GM06990 (cell line): Measurements from ENCODE around the gene STAT3.

ENCODE experiments used
- DNase-seq: peaks from one replicate; pipeline ENCODE4 v3.0.0-alpha.2; 2011; ENCODE audit not compliant: insufficient read length; ENCODE audit errors: extremely low read depth
- H3K27me3 ChIP-seq: replicated peaks from 2 replicates; pipeline ENCODE4 v1.6.0; 2011; ENCODE audit warnings: low read length; ENCODE audit not compliant: control insufficient read depth, insufficient read depth
- H3K36me3 ChIP-seq: 2 replicates; pipeline ENCODE4 v1.5.1; 2011; ENCODE audit warnings: low read length; ENCODE audit not compliant: control insufficient read depth, insufficient read depth
- H3K4me3 ChIP-seq: replicated peaks from 2 replicates; pipeline ENCODE4 v1.5.1; 2011; ENCODE audit warnings: low read depth, mild to moderate bottlenecking, control low read depth, low read length
- TF ChIP-seq, protein P1 (sequence below): IDR thresholded peaks from 2 replicates; pipeline ENCODE4 v1.5.1; 2011; ENCODE audit warnings: low read length, control low read depth, mild to moderate bottlenecking, inconsistent platforms; ENCODE audit not compliant: insufficient read depth, poor library complexity, severe bottlenecking

STAT3 gene

GRCh38 chr17:42274253-42274542 is 114.0 kb downstream of the STAT3 start:
- no peaks in the 10 kb centered on the region for H3K36me3 ChIP-seq
- TF ChIP-seq, protein P1, sequence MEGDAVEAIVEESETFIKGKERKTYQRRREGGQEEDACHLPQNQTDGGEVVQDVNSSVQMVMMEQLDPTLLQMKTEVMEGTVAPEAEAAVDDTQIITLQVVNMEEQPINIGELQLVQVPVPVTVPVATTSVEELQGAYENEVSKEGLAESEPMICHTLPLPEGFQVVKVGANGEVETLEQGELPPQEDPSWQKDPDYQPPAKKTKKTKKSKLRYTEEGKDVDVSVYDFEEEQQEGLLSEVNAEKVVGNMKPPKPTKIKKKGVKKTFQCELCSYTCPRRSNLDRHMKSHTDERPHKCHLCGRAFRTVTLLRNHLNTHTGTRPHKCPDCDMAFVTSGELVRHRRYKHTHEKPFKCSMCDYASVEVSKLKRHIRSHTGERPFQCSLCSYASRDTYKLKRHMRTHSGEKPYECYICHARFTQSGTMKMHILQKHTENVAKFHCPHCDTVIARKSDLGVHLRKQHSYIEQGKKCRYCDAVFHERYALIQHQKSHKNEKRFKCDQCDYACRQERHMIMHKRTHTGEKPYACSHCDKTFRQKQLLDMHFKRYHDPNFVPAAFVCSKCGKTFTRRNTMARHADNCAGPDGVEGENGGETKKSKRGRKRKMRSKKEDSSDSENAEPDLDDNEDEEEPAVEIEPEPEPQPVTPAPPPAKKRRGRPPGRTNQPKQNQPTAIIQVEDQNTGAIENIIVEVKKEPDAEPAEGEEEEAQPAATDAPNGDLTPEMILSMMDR, result no peak
- DNase-seq, result no peak
- H3K27me3 ChIP-seq, result no peaks in the 10 kb centered on the region
- H3K4me3 ChIP-seq, result no peak overlapping the region

GRCh38 chr17:42273474-42274252 is 114.6 kb downstream of the STAT3 start:
- H3K27me3 ChIP-seq, result no peaks in the 10 kb centered on the region
- H3K36me3 ChIP-seq, result no peaks in the 10 kb centered on the region
- no peak for DNase-seq
- TF ChIP-seq, protein P1, result no peak
- H3K4me3 ChIP-seq, result no peak overlapping the region

GRCh38 chr17:42272162-42272907 is 115.9 kb downstream of the STAT3 start:
- Histone ChIP-seq H3K27me3 (no peaks in the 10 kb centered on the region), H3K36me3 (no peaks in the 10 kb centered on the region), H3K4me3 (no peak overlapping the region)
- TF ChIP-seq, protein P1, result no peak
- DNase-seq, result no peak

DNA sequence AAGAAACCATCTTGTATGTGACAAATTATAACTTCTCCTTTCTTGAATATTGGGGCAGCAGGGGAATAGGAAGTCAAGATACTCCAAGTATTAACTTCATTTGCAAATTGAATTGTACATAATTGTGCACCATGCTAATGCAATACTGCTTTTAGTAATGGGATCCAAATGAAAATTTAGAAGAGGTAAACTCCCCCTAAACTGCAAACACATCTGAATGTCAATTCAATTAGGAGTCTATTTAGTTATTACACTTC is 116.5 kb downstream of the STAT3 start:
- Histone ChIP-seq H3K27me3 (no peaks in the 10 kb centered on the region), H3K36me3 (no peaks in the 10 kb centered on the region), H3K4me3 (no peak overlapping the region)
- TF ChIP-seq, protein P1, result no peak
- DNase-seq, result no peak

GRCh38 chr17:42271006-42271778 is 117.0 kb downstream of the STAT3 start:
- Histone ChIP-seq H3K36me3 (no peaks in the 10 kb centered on the region), H3K4me3 (no peak overlapping the region), H3K27me3 (no peaks in the 10 kb centered on the region)
- TF ChIP-seq, protein P1, result no peak
- DNase-seq, result no peak
